ENCODE measurements around the gene TMEM269.

DNA sequence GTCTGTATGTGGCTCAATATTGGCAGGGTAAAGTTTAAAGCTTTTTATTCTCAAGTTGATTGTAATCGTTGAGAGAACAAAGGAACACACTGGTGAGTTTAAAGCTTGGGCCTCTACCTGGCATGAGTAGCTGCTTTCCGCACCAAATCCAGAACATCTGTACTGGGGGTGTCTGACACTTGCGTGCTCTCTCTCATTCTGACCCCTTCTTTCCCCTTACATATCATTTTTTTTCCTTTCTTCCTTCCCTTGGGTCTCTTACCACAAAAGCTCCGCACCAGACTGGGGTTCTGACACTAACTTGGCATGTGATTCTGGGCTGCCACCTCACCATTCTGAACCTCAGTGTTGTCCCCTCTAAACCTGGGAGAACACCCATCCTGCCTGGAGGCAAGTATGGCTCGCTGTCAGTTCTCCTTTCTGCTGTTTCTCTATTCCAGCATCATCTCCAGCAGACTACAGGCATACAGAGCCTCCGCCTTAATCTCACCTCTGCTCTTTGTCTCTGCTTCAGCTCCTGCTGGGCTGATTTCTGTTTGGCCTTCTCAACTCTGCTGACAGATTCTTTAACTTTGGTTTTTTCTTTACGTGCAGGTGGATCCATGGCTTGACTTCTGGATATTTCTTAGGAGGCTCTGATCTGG lies 31.3 kb downstream of the TMEM269 start:
- TF ChIP-seq, protein P1, sequence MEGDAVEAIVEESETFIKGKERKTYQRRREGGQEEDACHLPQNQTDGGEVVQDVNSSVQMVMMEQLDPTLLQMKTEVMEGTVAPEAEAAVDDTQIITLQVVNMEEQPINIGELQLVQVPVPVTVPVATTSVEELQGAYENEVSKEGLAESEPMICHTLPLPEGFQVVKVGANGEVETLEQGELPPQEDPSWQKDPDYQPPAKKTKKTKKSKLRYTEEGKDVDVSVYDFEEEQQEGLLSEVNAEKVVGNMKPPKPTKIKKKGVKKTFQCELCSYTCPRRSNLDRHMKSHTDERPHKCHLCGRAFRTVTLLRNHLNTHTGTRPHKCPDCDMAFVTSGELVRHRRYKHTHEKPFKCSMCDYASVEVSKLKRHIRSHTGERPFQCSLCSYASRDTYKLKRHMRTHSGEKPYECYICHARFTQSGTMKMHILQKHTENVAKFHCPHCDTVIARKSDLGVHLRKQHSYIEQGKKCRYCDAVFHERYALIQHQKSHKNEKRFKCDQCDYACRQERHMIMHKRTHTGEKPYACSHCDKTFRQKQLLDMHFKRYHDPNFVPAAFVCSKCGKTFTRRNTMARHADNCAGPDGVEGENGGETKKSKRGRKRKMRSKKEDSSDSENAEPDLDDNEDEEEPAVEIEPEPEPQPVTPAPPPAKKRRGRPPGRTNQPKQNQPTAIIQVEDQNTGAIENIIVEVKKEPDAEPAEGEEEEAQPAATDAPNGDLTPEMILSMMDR (IDR thresholded peaks at IDR 0.05; ENCODE audit: low read length), result no peak
- no peak for TF ChIP-seq EZH2 (optimal IDR thresholded peaks at IDR 0.05; ENCODE audit: low read depth, low read length)

Data from MM.1S (cell line).